Measurements from ENCODE around the gene HGS. TPM values are rescaled to one million over a fixed set of nuclear protein-coding genes. Genes with fewer than 3 reads are reported as not detected.
A peak's percentile ranks its signal among the peaks of the same experiment; 100 is the strongest.

The HGS gene
- polyA plus RNA-seq, 1 donor from 2014 or later = 81.1 TPM

DNA sequence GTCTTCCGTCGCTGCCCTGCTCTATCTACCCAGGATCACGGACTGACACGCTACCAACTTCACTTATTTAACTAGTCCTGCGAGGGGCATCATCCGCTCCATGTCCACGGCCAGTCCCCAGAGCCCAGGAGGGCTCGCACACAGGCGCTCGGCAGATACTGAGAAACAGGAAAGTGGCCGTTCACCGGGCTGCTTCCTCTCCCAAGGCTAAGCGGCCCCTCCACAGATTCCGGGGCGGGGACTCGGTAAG, 17.8 kb upstream of the HGS start:
- H2AFZ ChIP-seq (ENCODE audit: low read depth, low read length) = peak overlapping the region; percentile 59
- H3K36me3 ChIP-seq (ENCODE audit: insufficient read depth, low read length) = no peaks in the 10 kb centered on the region
- H3F3A ChIP-seq (ENCODE audit: insufficient read depth, low read length, poor library complexity, severe bottlenecking) = no peaks in the 10 kb centered on the region
- H3K9me3 ChIP-seq (ENCODE audit: low read length) = no peaks in the 10 kb centered on the region
- H3K27me3 ChIP-seq (ENCODE audit: insufficient read depth, low read depth, low read length) = no peaks in the 10 kb centered on the region
- peaks cover 10% of the 10 kb centered on the region for H3K79me2 ChIP-seq (replicated peaks; ENCODE audit: insufficient read depth, low read length)
- H4K20me1 ChIP-seq (ENCODE audit: insufficient read depth) = no peaks in the 10 kb centered on the region
- peak overlapping the region; percentile 82 for H3K27ac ChIP-seq (ENCODE audit: low read length)
- no peak for TF ChIP-seq RAD21 (conservative IDR thresholded peaks at IDR 0.05)
- TF ChIP-seq MXI1 (conservative IDR thresholded peaks at IDR 0.05; ENCODE audit: poor library complexity, severe bottlenecking) = no peak
- no peak for TF ChIP-seq EP300 (conservative IDR thresholded peaks at IDR 0.05; ENCODE audit: poor library complexity, severe bottlenecking)
- TF ChIP-seq POLR2AphosphoS5 (IDR thresholded peaks at IDR 0.05) = no peak
- TF ChIP-seq TAF1 (IDR thresholded peaks at IDR 0.05; ENCODE audit: low read depth) = no peak
- TF ChIP-seq, protein P1, sequence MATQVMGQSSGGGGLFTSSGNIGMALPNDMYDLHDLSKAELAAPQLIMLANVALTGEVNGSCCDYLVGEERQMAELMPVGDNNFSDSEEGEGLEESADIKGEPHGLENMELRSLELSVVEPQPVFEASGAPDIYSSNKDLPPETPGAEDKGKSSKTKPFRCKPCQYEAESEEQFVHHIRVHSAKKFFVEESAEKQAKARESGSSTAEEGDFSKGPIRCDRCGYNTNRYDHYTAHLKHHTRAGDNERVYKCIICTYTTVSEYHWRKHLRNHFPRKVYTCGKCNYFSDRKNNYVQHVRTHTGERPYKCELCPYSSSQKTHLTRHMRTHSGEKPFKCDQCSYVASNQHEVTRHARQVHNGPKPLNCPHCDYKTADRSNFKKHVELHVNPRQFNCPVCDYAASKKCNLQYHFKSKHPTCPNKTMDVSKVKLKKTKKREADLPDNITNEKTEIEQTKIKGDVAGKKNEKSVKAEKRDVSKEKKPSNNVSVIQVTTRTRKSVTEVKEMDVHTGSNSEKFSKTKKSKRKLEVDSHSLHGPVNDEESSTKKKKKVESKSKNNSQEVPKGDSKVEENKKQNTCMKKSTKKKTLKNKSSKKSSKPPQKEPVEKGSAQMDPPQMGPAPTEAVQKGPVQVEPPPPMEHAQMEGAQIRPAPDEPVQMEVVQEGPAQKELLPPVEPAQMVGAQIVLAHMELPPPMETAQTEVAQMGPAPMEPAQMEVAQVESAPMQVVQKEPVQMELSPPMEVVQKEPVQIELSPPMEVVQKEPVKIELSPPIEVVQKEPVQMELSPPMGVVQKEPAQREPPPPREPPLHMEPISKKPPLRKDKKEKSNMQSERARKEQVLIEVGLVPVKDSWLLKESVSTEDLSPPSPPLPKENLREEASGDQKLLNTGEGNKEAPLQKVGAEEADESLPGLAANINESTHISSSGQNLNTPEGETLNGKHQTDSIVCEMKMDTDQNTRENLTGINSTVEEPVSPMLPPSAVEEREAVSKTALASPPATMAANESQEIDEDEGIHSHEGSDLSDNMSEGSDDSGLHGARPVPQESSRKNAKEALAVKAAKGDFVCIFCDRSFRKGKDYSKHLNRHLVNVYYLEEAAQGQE (IDR thresholded peaks at IDR 0.05; ENCODE audit: borderline replicate concordance) = no peak
- TF ChIP-seq, protein P2, sequence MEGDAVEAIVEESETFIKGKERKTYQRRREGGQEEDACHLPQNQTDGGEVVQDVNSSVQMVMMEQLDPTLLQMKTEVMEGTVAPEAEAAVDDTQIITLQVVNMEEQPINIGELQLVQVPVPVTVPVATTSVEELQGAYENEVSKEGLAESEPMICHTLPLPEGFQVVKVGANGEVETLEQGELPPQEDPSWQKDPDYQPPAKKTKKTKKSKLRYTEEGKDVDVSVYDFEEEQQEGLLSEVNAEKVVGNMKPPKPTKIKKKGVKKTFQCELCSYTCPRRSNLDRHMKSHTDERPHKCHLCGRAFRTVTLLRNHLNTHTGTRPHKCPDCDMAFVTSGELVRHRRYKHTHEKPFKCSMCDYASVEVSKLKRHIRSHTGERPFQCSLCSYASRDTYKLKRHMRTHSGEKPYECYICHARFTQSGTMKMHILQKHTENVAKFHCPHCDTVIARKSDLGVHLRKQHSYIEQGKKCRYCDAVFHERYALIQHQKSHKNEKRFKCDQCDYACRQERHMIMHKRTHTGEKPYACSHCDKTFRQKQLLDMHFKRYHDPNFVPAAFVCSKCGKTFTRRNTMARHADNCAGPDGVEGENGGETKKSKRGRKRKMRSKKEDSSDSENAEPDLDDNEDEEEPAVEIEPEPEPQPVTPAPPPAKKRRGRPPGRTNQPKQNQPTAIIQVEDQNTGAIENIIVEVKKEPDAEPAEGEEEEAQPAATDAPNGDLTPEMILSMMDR (IDR thresholded peaks at IDR 0.05; ENCODE audit: poor library complexity, severe bottlenecking) = no peak
- no peak for TF ChIP-seq EZH2 (IDR thresholded peaks at IDR 0.05; ENCODE audit: borderline replicate concordance, insufficient read depth, low read length, poor library complexity, severe bottlenecking)
- no peak for TF ChIP-seq SMC3 (conservative IDR thresholded peaks at IDR 0.05; ENCODE audit: poor library complexity)
- peak overlapping the region; percentile 92 for H3K4me2 ChIP-seq (ENCODE audit: low read length)
- peak overlapping the region; percentile 99 for H3K4me3 ChIP-seq (ENCODE audit: low read length)
- peak overlapping the region; percentile 91 for H3K9ac ChIP-seq (ENCODE audit: low read length)
- H3K9me2 ChIP-seq (ENCODE audit: insufficient read depth, low read length) = no peaks in the 10 kb centered on the region

- peak within 1 kb of the TSS; percentile 99 for H3K4me3 ChIP-seq (ENCODE audit: low read length)
- no peaks in the 10 kb centered on the region for H4K20me1 ChIP-seq (ENCODE audit: insufficient read depth)
- H3K9ac ChIP-seq (ENCODE audit: low read length) = peak within 1 kb of the TSS; percentile 91
- H3K4me2 ChIP-seq (ENCODE audit: low read length) = peak within 1 kb of the TSS; percentile 92
- H3K9me2 ChIP-seq (ENCODE audit: insufficient read depth, low read length) = no peaks in the 10 kb centered on the region
- no peaks in the 10 kb centered on the region for H3K36me3 ChIP-seq (ENCODE audit: insufficient read depth, low read length)
- H3K27me3 ChIP-seq (ENCODE audit: insufficient read depth, low read depth, low read length) = no peaks in the 10 kb centered on the region
- no peaks in the 10 kb centered on the region for H3K9me3 ChIP-seq (ENCODE audit: low read length)
- peak within 1 kb of the TSS; percentile 59 for H2AFZ ChIP-seq (ENCODE audit: low read depth, low read length)
- H3K79me2 ChIP-seq (replicated peaks; ENCODE audit: insufficient read depth, low read length) = peaks cover 10% of the 10 kb centered on the region
- TF ChIP-seq EP300 (conservative IDR thresholded peaks at IDR 0.05; ENCODE audit: poor library complexity, severe bottlenecking) (peak; percentile 20), TAF1 (IDR thresholded peaks at IDR 0.05; ENCODE audit: low read depth) (peak; percentile 48), POLR2AphosphoS5 (IDR thresholded peaks at IDR 0.05) (peak; percentile 89), RAD21 (conservative IDR thresholded peaks at IDR 0.05) (no peak), EZH2 (IDR thresholded peaks at IDR 0.05; ENCODE audit: borderline replicate concordance, insufficient read depth, low read length, poor library complexity, severe bottlenecking) (no peak), MXI1 (conservative IDR thresholded peaks at IDR 0.05; ENCODE audit: poor library complexity, severe bottlenecking) (peak; percentile 95), SMC3 (conservative IDR thresholded peaks at IDR 0.05; ENCODE audit: poor library complexity) (peak; percentile 22)
- TF ChIP-seq, protein P1 (IDR thresholded peaks at IDR 0.05; ENCODE audit: borderline replicate concordance) = peak; percentile 52
- TF ChIP-seq, protein P2 (IDR thresholded peaks at IDR 0.05; ENCODE audit: poor library complexity, severe bottlenecking) = peak; percentile 6
- no peaks in the 10 kb centered on the region for H3F3A ChIP-seq (ENCODE audit: insufficient read depth, low read length, poor library complexity, severe bottlenecking)
- peak within 1 kb of the TSS; percentile 82 for H3K27ac ChIP-seq (ENCODE audit: low read length)
These were observed 17.2 kb upstream of the HGS start, which contains the start of the genes CCDC137 and OXLD1 for GRCh38 chr17:81666342-81667191. Gene CCDC137, plus strand, starts transcription at chr17:81666737. Its CDS starts 30 bp downstream, at chr17:81666767. Gene OXLD1, minus strand, starts transcription at chr17:81666605. Its CDS starts 28 bp downstream, at chr17:81666577.
